Measurements from ENCODE around the gene RESP18.

RESP18 gene

GRCh38 chr2:219332542-219332941 is at the start of gene RESP18:
Gene RESP18 (minus strand): TSS chr2:219332744.
- no peak for TF ChIP-seq CTCF (IDR thresholded peaks at IDR 0.05; ENCODE audit: insufficient read depth, low read depth, low read length, missing control alignments)
- H3K4me3 ChIP-seq (ENCODE audit: low read depth, low read length) = no peak within 1 kb of the TSS
- no peak for DNase-seq (ENCODE audit: low read depth)

GRCh38 chr2:219381448-219381847 is 48.9 kb upstream of the RESP18 start:
- no peak overlapping the region for H3K4me3 ChIP-seq (ENCODE audit: low read depth, low read length)
- no peak for TF ChIP-seq CTCF (IDR thresholded peaks at IDR 0.05; ENCODE audit: insufficient read depth, low read depth, low read length, missing control alignments)
- DNase-seq (ENCODE audit: low read depth) = no peak

GRCh38 chr2:219380926-219381325 is 48.4 kb upstream of the RESP18 start:
- no peak overlapping the region for H3K4me3 ChIP-seq (ENCODE audit: low read depth, low read length)
- no peak for TF ChIP-seq CTCF (IDR thresholded peaks at IDR 0.05; ENCODE audit: insufficient read depth, low read depth, low read length, missing control alignments)
- no peak for DNase-seq (ENCODE audit: low read depth)

GRCh38 chr2:219378163-219378851 is 45.8 kb upstream of the RESP18 start:
- H3K4me3 ChIP-seq (ENCODE audit: low read depth, low read length) = no peak overlapping the region
- DNase-seq (ENCODE audit: low read depth) = no peak

GRCh38 chr2:219369447-219369861 is 36.9 kb upstream of the RESP18 start:
- H3K4me3 ChIP-seq (ENCODE audit: low read depth, low read length) = no peak overlapping the region
- no peak for TF ChIP-seq CTCF (IDR thresholded peaks at IDR 0.05; ENCODE audit: insufficient read depth, low read depth, low read length, missing control alignments)
- DNase-seq (ENCODE audit: low read depth) = no peak

More at GRCh38 chr2:219378163-219378851, 45.8 kb upstream of the RESP18 start:
- TF ChIP-seq CTCF (IDR thresholded peaks at IDR 0.05; ENCODE audit: insufficient read depth, low read depth, low read length, missing control alignments) = no peak

GRCh38 chr2:219368690-219369191 is 36.2 kb upstream of the RESP18 start:
- no peak for TF ChIP-seq CTCF (IDR thresholded peaks at IDR 0.05; ENCODE audit: insufficient read depth, low read depth, low read length, missing control alignments)
- no peak overlapping the region for H3K4me3 ChIP-seq (ENCODE audit: low read depth, low read length)
- DNase-seq (ENCODE audit: low read depth) = no peak
